Endothelial cell (in vitro differentiated cells): Measurements from ENCODE around the gene DTNBP1. TPM values are rescaled to one million over a fixed set of nuclear protein-coding genes. Genes with fewer than 3 reads are reported as not detected.

Source experiments
- DNase-seq: peaks from one replicate; pipeline ENCODE4 v3.0.0; 2021; ENCODE audit warnings: low spot score
- H3K27ac Mint-ChIP-seq: one replicate; pipeline ENCODE4 v1.8.0; 2021; ENCODE audit warnings: mixed read lengths, inconsistent platforms; ENCODE audit not compliant: unreplicated experiment
- H3K27me3 Mint-ChIP-seq: one replicate; pipeline ENCODE4 v1.8.0; 2021; ENCODE audit warnings: mild to moderate bottlenecking, moderate library complexity, mixed read lengths, inconsistent platforms; ENCODE audit not compliant: unreplicated experiment
- H3K36me3 Mint-ChIP-seq: one replicate; pipeline ENCODE4 v1.8.0; 2021; ENCODE audit warnings: mild to moderate bottlenecking, low read depth, mixed read lengths, inconsistent platforms; ENCODE audit not compliant: unreplicated experiment
- H3K4me1 Mint-ChIP-seq: one replicate; pipeline ENCODE4 v1.8.0; 2021; ENCODE audit warnings: mild to moderate bottlenecking, mixed read lengths, inconsistent platforms; ENCODE audit not compliant: unreplicated experiment
- H3K4me3 Mint-ChIP-seq: one replicate; pipeline ENCODE4 v1.8.0; 2021; ENCODE audit warnings: mild to moderate bottlenecking, mixed read lengths, inconsistent platforms; ENCODE audit not compliant: unreplicated experiment
- H3K9me3 Mint-ChIP-seq: one replicate; pipeline ENCODE4 v1.8.0; 2021; ENCODE audit warnings: mixed read lengths, inconsistent platforms; ENCODE audit not compliant: unreplicated experiment
- CTCF ChIP-seq: fragments of 200-600 bp; sonication (generic); IDR thresholded peaks from one replicate; pipeline ENCODE4 v1.5.0; 2021; ENCODE audit warnings: antibody characterized with exemption; ENCODE audit not compliant: unreplicated experiment
- total RNA-seq: library from RNA; stranded (reverse); fragmentation: NEBNext Ultra II Directional; extraction: Animal tissue kit (Norgen Biotek cat#: 25700); gene quantifications from one replicate; pipeline ENCODE4 v1.2.1, GENCODE V29; 2021; ENCODE audit not compliant: unreplicated experiment

The DTNBP1 gene
- total RNA-seq, 1 donor from 2014 or later: 19.3 TPM

GRCh38 chr6:15506066-15506465 lies 156.8 kb downstream of the DTNBP1 start:
- Mint-ChIP-seq H3K27ac (no peak overlapping the region), H3K4me1 (peaks cover 4% of the 10 kb centered on the region), H3K4me3 (no peak overlapping the region), H3K27me3 (peaks cover 6% of the 10 kb centered on the region), H3K36me3 (peaks cover 60% of the 10 kb centered on the region), H3K9me3 (no peaks in the 10 kb centered on the region)
- DNase-seq: no peak
- no peak for TF ChIP-seq CTCF

GRCh38 chr6:15505463-15505918 lies 157.3 kb downstream of the DTNBP1 start:
- peaks cover 60% of the 10 kb centered on the region for H3K36me3 Mint-ChIP-seq
- no peak for TF ChIP-seq CTCF
- no peak for DNase-seq
- peaks cover 4% of the 10 kb centered on the region for H3K4me1 Mint-ChIP-seq
- no peak overlapping the region for H3K27ac Mint-ChIP-seq
- no peak overlapping the region for H3K4me3 Mint-ChIP-seq
- H3K9me3 Mint-ChIP-seq: no peaks in the 10 kb centered on the region
- H3K27me3 Mint-ChIP-seq: peaks cover 6% of the 10 kb centered on the region

- H3K36me3 Mint-ChIP-seq: peaks cover 61% of the 10 kb centered on the region
- no peak for DNase-seq
- peaks cover 6% of the 10 kb centered on the region for H3K27me3 Mint-ChIP-seq
Measured at GRCh38 chr6:15504581-15505350, 158.1 kb downstream of the DTNBP1 start.

GRCh38 chr6:15504040-15504495 lies 158.8 kb downstream of the DTNBP1 start:
- Mint-ChIP-seq H3K27ac (no peak overlapping the region), H3K36me3 (peaks cover 61% of the 10 kb centered on the region), H3K4me3 (no peak overlapping the region), H3K4me1 (peaks cover 4% of the 10 kb centered on the region), H3K9me3 (no peaks in the 10 kb centered on the region), H3K27me3 (peaks cover 6% of the 10 kb centered on the region)
- no peak for TF ChIP-seq CTCF
- no peak for DNase-seq

More at GRCh38 chr6:15504581-15505350, 158.1 kb downstream of the DTNBP1 start:
- Mint-ChIP-seq H3K9me3 (no peaks in the 10 kb centered on the region), H3K27ac (no peak overlapping the region), H3K4me3 (no peak overlapping the region), H3K4me1 (peaks cover 4% of the 10 kb centered on the region)
- TF ChIP-seq CTCF: no peak

- no peaks in the 10 kb centered on the region for H3K9me3 Mint-ChIP-seq
- H3K36me3 Mint-ChIP-seq: peaks cover 55% of the 10 kb centered on the region
- TF ChIP-seq CTCF: no peak
- no peak overlapping the region for H3K27ac Mint-ChIP-seq
- no peak for DNase-seq
- H3K4me3 Mint-ChIP-seq: peak overlapping the region; percentile 37
- peaks cover 4% of the 10 kb centered on the region for H3K4me1 Mint-ChIP-seq
- peaks cover 6% of the 10 kb centered on the region for H3K27me3 Mint-ChIP-seq
Measured at GRCh38 chr6:15503346-15503680, 159.5 kb downstream of the DTNBP1 start.
